H9 (cell line): ENCODE results near the gene SERPIND1. TPM values are rescaled to one million over a fixed set of nuclear protein-coding genes. Genes with fewer than 3 reads are reported as not detected.
"Not testable (repeated sequence)": the region's sequence is repeated elsewhere in the genome, so short reads cannot be mapped to it uniquely, and the experiment has no call there.

ENCODE experiments used
- DNase-seq: peaks from one replicate; pipeline ENCODE4 v3.0.0-alpha.2; 2017
- H2AFZ ChIP-seq: one replicate; pipeline ENCODE4 v1.6.1; 2013; ENCODE audit warnings: mild to moderate bottlenecking, low read length, control low read depth, moderate library complexity
- H2AK5ac ChIP-seq: 2 replicates; pipeline ENCODE4 v1.6.1; 2013; ENCODE audit warnings: low read length, control low read depth, mixed read lengths; ENCODE audit not compliant: insufficient read length
- H2BK120ac ChIP-seq: one replicate; pipeline ENCODE4 v1.6.1; 2013; ENCODE audit warnings: low read depth, mild to moderate bottlenecking, low read length, control low read depth, inconsistent platforms; ENCODE audit not compliant: poor library complexity, severe bottlenecking
- H2BK12ac ChIP-seq: 2 replicates; pipeline ENCODE4 v1.6.1; 2013; ENCODE audit warnings: low read length, control low read depth, mixed read lengths, low read depth; ENCODE audit not compliant: insufficient read length
- H2BK15ac ChIP-seq: 2 replicates; pipeline ENCODE4 v1.6.1; 2013; ENCODE audit warnings: low read depth, low read length, control low read depth
- H2BK20ac ChIP-seq: one replicate; pipeline ENCODE4 v1.6.1; 2013; ENCODE audit warnings: low read depth, mild to moderate bottlenecking, low read length, control low read depth, inconsistent platforms; ENCODE audit not compliant: poor library complexity, severe bottlenecking
- H2BK5ac ChIP-seq: 2 replicates; pipeline ENCODE4 v1.6.1; 2013; ENCODE audit warnings: low read length, control low read depth, mixed read lengths; ENCODE audit not compliant: insufficient read length
- H3K14ac ChIP-seq: 2 replicates; pipeline ENCODE4 v1.6.1; 2013; ENCODE audit warnings: low read length, control low read depth; ENCODE audit not compliant: insufficient read depth
- H3K18ac ChIP-seq: 2 replicates; pipeline ENCODE4 v1.6.1; 2013; ENCODE audit warnings: low read depth, mild to moderate bottlenecking, mixed read lengths, low read length, control low read depth; ENCODE audit not compliant: insufficient read length
- H3K23ac ChIP-seq: 2 replicates; pipeline ENCODE4 v1.6.1; 2013; ENCODE audit warnings: low read length, control low read depth, mixed read lengths, low read depth; ENCODE audit not compliant: insufficient read length
- H3K23me2 ChIP-seq: 2 replicates; pipeline ENCODE4 v1.6.1; 2013; ENCODE audit warnings: low read depth, mild to moderate bottlenecking, mixed read lengths, low read length, control low read depth; ENCODE audit not compliant: insufficient read length, poor library complexity, severe bottlenecking
- H3K27ac ChIP-seq: 2 replicates; pipeline ENCODE4 v1.5.1; 2013; ENCODE audit warnings: low read length, control low read depth, mixed read lengths, low read depth; ENCODE audit not compliant: insufficient read length
- H3K27me3 ChIP-seq: 2 replicates; pipeline ENCODE4 v1.6.1; 2013; ENCODE audit warnings: low read length, control low read depth, inconsistent platforms; ENCODE audit not compliant: insufficient read depth
- H3K4ac ChIP-seq: 2 replicates; pipeline ENCODE4 v1.6.1; 2013; ENCODE audit warnings: low read depth, mild to moderate bottlenecking, control low read depth, inconsistent platforms, low read length, moderate library complexity
- H3K4me1 ChIP-seq: 2 replicates; pipeline ENCODE4 v1.6.1; 2013; ENCODE audit warnings: low read length, control low read depth, inconsistent platforms; ENCODE audit not compliant: insufficient read depth
- H3K4me2 ChIP-seq: 2 replicates; pipeline ENCODE4 v1.6.1; 2013; ENCODE audit warnings: low read length, control low read depth, mixed read lengths; ENCODE audit not compliant: insufficient read length, insufficient read depth
- H3K56ac ChIP-seq: 2 replicates; pipeline ENCODE4 v1.6.1; 2013; ENCODE audit warnings: low read depth, mild to moderate bottlenecking, mixed read lengths, low read length, control low read depth; ENCODE audit not compliant: insufficient read length
- H3K79me1 ChIP-seq: 2 replicates; pipeline ENCODE4 v1.6.1; 2013; ENCODE audit warnings: low read depth, mild to moderate bottlenecking, moderate library complexity, low read length, control low read depth, inconsistent platforms; ENCODE audit not compliant: insufficient read depth, poor library complexity, severe bottlenecking
- H3K79me2 ChIP-seq: 2 replicates; pipeline ENCODE4 v1.6.1; 2013; ENCODE audit warnings: low read length, control low read depth, inconsistent platforms; ENCODE audit not compliant: insufficient read depth
- H3K9ac ChIP-seq: 2 replicates; pipeline ENCODE4 v1.6.1; 2013; ENCODE audit warnings: low read length, control low read depth, mixed read lengths; ENCODE audit not compliant: insufficient read length; ENCODE audit errors: extremely low read depth
- H3K9me3 ChIP-seq: one replicate; pipeline ENCODE4 v1.6.1; 2013; ENCODE audit warnings: low read depth, low read length, inconsistent platforms; ENCODE audit not compliant: control insufficient read depth
- H3T11ph ChIP-seq: one replicate; pipeline ENCODE4 v1.6.1; 2013; ENCODE audit warnings: mild to moderate bottlenecking, low read length, control low read depth, inconsistent platforms
- H4K20me1 ChIP-seq: one replicate; pipeline ENCODE4 v1.6.1; 2013; ENCODE audit not compliant: control insufficient read depth, insufficient read length, insufficient read depth
- H4K5ac ChIP-seq: 2 replicates; pipeline ENCODE4 v1.6.1; 2013; ENCODE audit warnings: low read depth, mild to moderate bottlenecking, mixed read lengths, low read length, control low read depth; ENCODE audit not compliant: insufficient read length
- H4K8ac ChIP-seq: replicated peaks from 2 replicates; pipeline ENCODE4 v1.6.1; 2013; ENCODE audit warnings: low read length, control low read depth, mixed read lengths, low read depth; ENCODE audit not compliant: insufficient read length
- H4K91ac ChIP-seq: 2 replicates; pipeline ENCODE4 v1.6.1; 2013; ENCODE audit warnings: low read depth, mild to moderate bottlenecking, moderate library complexity, mixed read lengths, low read length, control low read depth; ENCODE audit not compliant: insufficient read length
- H3K27ac Mint-ChIP-seq, 3 experiments: 2 replicates in 2 of 3; 3 replicates in 1 of 3; pipeline ENCODE4 v1.8.0; 2020 to 2021; ENCODE audit warnings: mixed read lengths in 3 of 3, mild to moderate bottlenecking in 1 of 3, moderate library complexity in 1 of 3
- H3K27me3 Mint-ChIP-seq: 2 replicates; pipeline ENCODE4 v1.8.0; 2021; ENCODE audit warnings: low read depth, mild to moderate bottlenecking, moderate library complexity, mixed read lengths
- H3K36me3 Mint-ChIP-seq, 3 experiments: 2 replicates in 2 of 3; 3 replicates in 1 of 3; pipeline ENCODE4 v1.8.0; 2020 to 2021; ENCODE audit warnings: low read depth in 3 of 3, mixed read lengths in 3 of 3; ENCODE audit not compliant: insufficient read depth in 1 of 3
- H3K4me1 Mint-ChIP-seq, 2 experiments: 2 replicates each; pipeline ENCODE4 v1.8.0; 2020; ENCODE audit warnings: mixed read lengths in 2 of 2
- H3K4me3 Mint-ChIP-seq, 2 experiments: 2 replicates in 1 of 2; 3 replicates in 1 of 2; pipeline ENCODE4 v1.8.0; 2020 to 2021; ENCODE audit warnings: mild to moderate bottlenecking in 2 of 2, mixed read lengths in 2 of 2, moderate library complexity in 1 of 2
- H3K9me3 Mint-ChIP-seq, 2 experiments: 2 replicates in 1 of 2; 3 replicates in 1 of 2; pipeline ENCODE4 v1.8.0; 2020; ENCODE audit warnings: mild to moderate bottlenecking in 2 of 2, mixed read lengths in 2 of 2, moderate library complexity in 1 of 2
- whole genome bisulfite sequencing: extraction: QIAGEN DNeasy Blood & Tissue Kit; methylation state at CpG from one replicate; pipeline ENCODE4 v1.1.7; 2013; ENCODE audit warnings: missing lambda C conversion rate, low lambda C conversion rate, mixed read lengths; ENCODE audit not compliant: insufficient read length; ENCODE audit errors: extremely low coverage; 5-methylcytosine and 5-hydroxymethylcytosine counted together
- total RNA-seq: library from RNA; stranded (reverse); gene quantifications from 2 replicates; pipeline ENCODE4 v1.2.1, GENCODE V29; 2021
- TF ChIP-seq, protein P1 (sequence below): fragments of 200-600 bp; sonication (generic); conservative IDR thresholded peaks from 3 replicates; pipeline ENCODE4 v1.8.0; 2021; ENCODE audit warnings: antibody characterized with exemption, mild to moderate bottlenecking

The SERPIND1 gene
- total RNA-seq, 1 experiment from 2014 or later: not detected

DNA sequence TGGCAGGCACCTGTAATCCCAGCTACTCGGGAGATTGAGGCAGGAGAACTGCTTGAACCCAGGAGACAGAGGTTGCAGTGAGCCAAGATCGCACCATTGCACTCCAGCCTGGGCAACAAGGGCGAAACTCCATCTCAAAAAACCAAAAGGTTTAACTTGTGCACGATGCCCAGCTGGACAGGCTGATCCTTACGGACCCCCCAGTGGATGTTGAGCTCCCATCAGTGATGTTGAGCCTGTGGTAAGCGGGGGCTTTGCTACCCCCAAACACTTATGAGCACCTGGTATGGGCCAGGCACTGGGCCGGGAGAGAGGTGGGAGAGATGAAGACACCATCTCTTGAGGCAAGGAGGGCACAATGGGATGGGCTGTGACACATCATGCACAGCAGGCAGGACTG lies 7.4 kb upstream of the SERPIND1 start:
- H3K4me2 ChIP-seq: no peak overlapping the region
- H3K4ac ChIP-seq: no peak overlapping the region
- H3K27ac ChIP-seq: no peak overlapping the region
- no peak overlapping the region for H2BK12ac ChIP-seq
- H3T11ph ChIP-seq: no peak overlapping the region
- TF ChIP-seq, protein P1, sequence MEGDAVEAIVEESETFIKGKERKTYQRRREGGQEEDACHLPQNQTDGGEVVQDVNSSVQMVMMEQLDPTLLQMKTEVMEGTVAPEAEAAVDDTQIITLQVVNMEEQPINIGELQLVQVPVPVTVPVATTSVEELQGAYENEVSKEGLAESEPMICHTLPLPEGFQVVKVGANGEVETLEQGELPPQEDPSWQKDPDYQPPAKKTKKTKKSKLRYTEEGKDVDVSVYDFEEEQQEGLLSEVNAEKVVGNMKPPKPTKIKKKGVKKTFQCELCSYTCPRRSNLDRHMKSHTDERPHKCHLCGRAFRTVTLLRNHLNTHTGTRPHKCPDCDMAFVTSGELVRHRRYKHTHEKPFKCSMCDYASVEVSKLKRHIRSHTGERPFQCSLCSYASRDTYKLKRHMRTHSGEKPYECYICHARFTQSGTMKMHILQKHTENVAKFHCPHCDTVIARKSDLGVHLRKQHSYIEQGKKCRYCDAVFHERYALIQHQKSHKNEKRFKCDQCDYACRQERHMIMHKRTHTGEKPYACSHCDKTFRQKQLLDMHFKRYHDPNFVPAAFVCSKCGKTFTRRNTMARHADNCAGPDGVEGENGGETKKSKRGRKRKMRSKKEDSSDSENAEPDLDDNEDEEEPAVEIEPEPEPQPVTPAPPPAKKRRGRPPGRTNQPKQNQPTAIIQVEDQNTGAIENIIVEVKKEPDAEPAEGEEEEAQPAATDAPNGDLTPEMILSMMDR: no peak
- H3K56ac ChIP-seq: no peak overlapping the region
- H3K14ac ChIP-seq: no peak overlapping the region
- H3K36me3 Mint-ChIP-seq: peaks cover 6 to 28% (median 10%) of the 10 kb centered on the region in 3 experiments; a peak in 6 of 7 replicates
- no peak overlapping the region for H3K23ac ChIP-seq
- H3K27me3 ChIP-seq: no peaks in the 10 kb centered on the region
- H2BK5ac ChIP-seq: no peak overlapping the region
- no peaks in the 10 kb centered on the region for H3K9me3 Mint-ChIP-seq
- no peaks in the 10 kb centered on the region for H3K23me2 ChIP-seq
- no peak overlapping the region for H2AK5ac ChIP-seq
- no peak overlapping the region for H2BK120ac ChIP-seq
- H4K8ac ChIP-seq: no peak overlapping the region
- no peak overlapping the region for H2AFZ ChIP-seq
- no CpG with 5 or more reads among the region's 7 CpGs for WGBS
- no peaks in the 10 kb centered on the region for H3K79me1 ChIP-seq
- H3K27me3 Mint-ChIP-seq: no peaks in the 10 kb centered on the region
- H3K9ac ChIP-seq: no peak overlapping the region
- H3K18ac ChIP-seq: no peak overlapping the region
- H3K9me3 ChIP-seq: no peaks in the 10 kb centered on the region
- DNase-seq: no peak
- H3K4me1 Mint-ChIP-seq: no peaks in the 10 kb centered on the region
- no peak overlapping the region for H4K91ac ChIP-seq
- H3K79me2 ChIP-seq: no peaks in the 10 kb centered on the region
- H3K27ac Mint-ChIP-seq: no peak overlapping the region
- H2BK15ac ChIP-seq: no peak overlapping the region
- no peaks in the 10 kb centered on the region for H4K20me1 ChIP-seq
- no peak overlapping the region for H4K5ac ChIP-seq
- H3K4me1 ChIP-seq: no peaks in the 10 kb centered on the region
- no peak overlapping the region for H3K4me3 Mint-ChIP-seq
- H2BK20ac ChIP-seq: no peak overlapping the region

DNA sequence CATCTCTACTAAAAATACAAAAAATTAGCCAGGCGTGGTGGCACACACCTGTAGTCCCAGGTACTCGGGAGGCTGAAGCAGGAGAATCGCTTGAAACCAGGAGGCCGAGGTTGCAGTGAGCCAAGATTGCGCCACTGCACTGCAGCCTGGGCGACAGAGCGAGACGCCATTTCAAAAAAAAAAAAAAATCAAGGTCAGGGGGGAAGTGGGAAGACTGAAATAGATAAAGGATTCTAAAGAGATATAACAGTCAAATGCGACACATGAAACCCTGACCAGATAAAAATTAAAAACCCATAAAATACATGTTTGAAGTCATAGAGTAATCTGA lies 4.5 kb upstream of the SERPIND1 start:
- not testable (repeated sequence) for H3K79me1 ChIP-seq, H3K23me2 ChIP-seq, H3K79me2 ChIP-seq, H2BK12ac ChIP-seq, H3K4me1 ChIP-seq, H2BK20ac ChIP-seq, H3K4me3 Mint-ChIP-seq, H2AFZ ChIP-seq, H3K9me3 ChIP-seq, H3T11ph ChIP-seq, H3K9me3 Mint-ChIP-seq, H3K14ac ChIP-seq, H4K8ac ChIP-seq, H3K9ac ChIP-seq, H4K5ac ChIP-seq, H3K4ac ChIP-seq, H3K27ac ChIP-seq, H4K20me1 ChIP-seq, H2BK5ac ChIP-seq, H2AK5ac ChIP-seq, H3K4me1 Mint-ChIP-seq, H3K56ac ChIP-seq, H3K27me3 Mint-ChIP-seq, H3K27me3 ChIP-seq, H2BK120ac ChIP-seq, H2BK15ac ChIP-seq, H4K91ac ChIP-seq, H3K4me2 ChIP-seq, DNase-seq, H3K18ac ChIP-seq, H3K23ac ChIP-seq
- Mint-ChIP-seq H3K36me3 (peaks cover 2 to 10% (median 6%) of the 10 kb centered on the region in 3 experiments; a peak in 5 of 7 replicates), H3K27ac (peak overlapping the region in 1 of 3 experiments; percentile 18; a peak in 1 of 7 replicates)
- WGBS: no CpG with 5 or more reads among the region's 9 CpGs
